WTC11 (cell line): ENCODE data around the gene NRBF2. TPM values are rescaled to one million over a fixed set of nuclear protein-coding genes. Genes with fewer than 3 reads are reported as not detected.
A peak's percentile ranks its signal among the peaks of the same experiment; 100 is the strongest.

ENCODE experiments used
- ATAC-seq: fragments of 200-7000 bp; cut with Tn5 transposase; 2 replicates; pipeline ENCODE4 v1.10.0; 2021; ENCODE audit warnings: mild to moderate bottlenecking, moderate library complexity
- CTCF ChIA-PET: fragments of 300-600 bp; sonication (Branson Sonifier 250); formaldehyde crosslinking; loops from one replicate; lab custom pipeline; 2021; ENCODE audit warnings: antibody characterized with exemption; lab: Charles Lee
- POLR2A ChIA-PET: fragments of 350-600 bp; sonication (Branson Sonifier 250); formaldehyde crosslinking; loops from one replicate; lab custom pipeline; 2021; ENCODE audit warnings: antibody characterized with exemption; lab: Charles Lee
- DNase-seq: peaks from one replicate; pipeline ENCODE4 v3.0.0; 2021; ENCODE audit warnings: low spot score
- H3K27ac Mint-ChIP-seq: 2 replicates; pipeline ENCODE4 v1.8.0; 2021; ENCODE audit warnings: mixed read lengths
- H3K27me3 Mint-ChIP-seq: 2 replicates; pipeline ENCODE4 v1.8.0; 2021; ENCODE audit warnings: low read depth, mild to moderate bottlenecking, moderate library complexity, mixed read lengths
- H3K36me3 Mint-ChIP-seq: 2 replicates; pipeline ENCODE4 v1.8.0; 2021; ENCODE audit warnings: mixed read lengths
- H3K4me1 Mint-ChIP-seq: 2 replicates; pipeline ENCODE4 v1.8.0; 2022; ENCODE audit warnings: mixed read lengths
- H3K4me3 Mint-ChIP-seq: 2 replicates; pipeline ENCODE4 v1.8.0; 2021; ENCODE audit warnings: mild to moderate bottlenecking, moderate library complexity, mixed read lengths
- H3K9me3 Mint-ChIP-seq: 2 replicates; pipeline ENCODE4 v1.8.0; 2021; ENCODE audit warnings: mixed read lengths
- AR ChIP-seq: fragments of 250-450 bp; sonication (Bioruptor Pico); IDR thresholded peaks from 2 replicates; pipeline ENCODE4 v1.9.0; 2021; ENCODE audit warnings: mild to moderate bottlenecking
- ATF1 ChIP-seq: sonication (generic); formaldehyde crosslinking; IDR thresholded peaks from 2 replicates; pipeline ENCODE4 v1.8.1; 2023; ENCODE audit warnings: mild to moderate bottlenecking, moderate library complexity, missing genetic modification reagents
- E2F5 ChIP-seq: sonication (generic); formaldehyde crosslinking; IDR thresholded peaks from 2 replicates; pipeline ENCODE4 v1.8.1; 2022; ENCODE audit warnings: mild to moderate bottlenecking, moderate library complexity, missing genetic modification reagents
- ERG ChIP-seq: fragments of 250-450 bp; sonication (Bioruptor Pico); IDR thresholded peaks from 2 replicates; pipeline ENCODE4 v1.8.0; 2021; ENCODE audit warnings: mild to moderate bottlenecking
- FOXP1 ChIP-seq: sonication (generic); formaldehyde crosslinking; IDR thresholded peaks from 2 replicates; pipeline ENCODE4 v1.8.0; 2022; ENCODE audit warnings: missing genetic modification reagents, mild to moderate bottlenecking, moderate library complexity, borderline replicate concordance
- JUN ChIP-seq: sonication (generic); formaldehyde crosslinking; IDR thresholded peaks from 2 replicates; pipeline ENCODE4 v1.8.0; 2023; ENCODE audit warnings: mild to moderate bottlenecking, missing genetic modification reagents
- MAX ChIP-seq: sonication (generic); formaldehyde crosslinking; IDR thresholded peaks from 2 replicates; pipeline ENCODE4 v1.8.0; 2022; ENCODE audit warnings: mild to moderate bottlenecking, missing genetic modification reagents
- NR3C1 ChIP-seq: sonication (generic); formaldehyde crosslinking; conservative IDR thresholded peaks from 2 replicates; pipeline ENCODE4 v1.8.1; 2023; ENCODE audit warnings: low read depth, mild to moderate bottlenecking, missing genetic modification reagents
- SMAD4 ChIP-seq: sonication (generic); formaldehyde crosslinking; IDR thresholded peaks from 2 replicates; pipeline ENCODE4 v1.8.0; 2022; ENCODE audit warnings: mild to moderate bottlenecking, missing genetic modification reagents
- ZBTB21 ChIP-seq: sonication (generic); formaldehyde crosslinking; IDR thresholded peaks from 2 replicates; pipeline ENCODE4 v1.8.1; 2023; ENCODE audit warnings: mild to moderate bottlenecking, missing genetic modification reagents, borderline replicate concordance
- ZNF219 ChIP-seq: sonication (generic); formaldehyde crosslinking; IDR thresholded peaks from 2 replicates; pipeline ENCODE4 v1.8.0; 2023; ENCODE audit warnings: missing genetic modification reagents, mild to moderate bottlenecking, borderline replicate concordance
- ZNF532 ChIP-seq: fragments of 250-450 bp; sonication (Bioruptor Pico); IDR thresholded peaks from 2 replicates; pipeline ENCODE4 v1.9.0; 2021; ENCODE audit warnings: mild to moderate bottlenecking, borderline replicate concordance
- total RNA-seq: library from RNA; stranded (reverse); gene quantifications from 3 replicates; pipeline ENCODE4 v1.2.3, GENCODE V29; 2021
- TF ChIP-seq, protein P1 (sequence below): fragments of 200-600 bp; IDR thresholded peaks from 2 replicates; pipeline ENCODE4 v1.8.0; 2022; ENCODE audit warnings: antibody characterized with exemption
- TF ChIP-seq, protein P2 (sequence below): fragments of 250-450 bp; sonication (Bioruptor Pico); IDR thresholded peaks from 2 replicates; pipeline ENCODE4 v2.1.2; 2022; ENCODE audit warnings: mild to moderate bottlenecking, moderate library complexity
- TF ChIP-seq, protein P3 (sequence below): sonication (generic); formaldehyde crosslinking; IDR thresholded peaks from 2 replicates; pipeline ENCODE4 v1.8.0; 2023; ENCODE audit warnings: mild to moderate bottlenecking, missing genetic modification reagents

Gene NRBF2
- total RNA-seq, 1 experiment from 2014 or later, result 25.9 TPM

DNA sequence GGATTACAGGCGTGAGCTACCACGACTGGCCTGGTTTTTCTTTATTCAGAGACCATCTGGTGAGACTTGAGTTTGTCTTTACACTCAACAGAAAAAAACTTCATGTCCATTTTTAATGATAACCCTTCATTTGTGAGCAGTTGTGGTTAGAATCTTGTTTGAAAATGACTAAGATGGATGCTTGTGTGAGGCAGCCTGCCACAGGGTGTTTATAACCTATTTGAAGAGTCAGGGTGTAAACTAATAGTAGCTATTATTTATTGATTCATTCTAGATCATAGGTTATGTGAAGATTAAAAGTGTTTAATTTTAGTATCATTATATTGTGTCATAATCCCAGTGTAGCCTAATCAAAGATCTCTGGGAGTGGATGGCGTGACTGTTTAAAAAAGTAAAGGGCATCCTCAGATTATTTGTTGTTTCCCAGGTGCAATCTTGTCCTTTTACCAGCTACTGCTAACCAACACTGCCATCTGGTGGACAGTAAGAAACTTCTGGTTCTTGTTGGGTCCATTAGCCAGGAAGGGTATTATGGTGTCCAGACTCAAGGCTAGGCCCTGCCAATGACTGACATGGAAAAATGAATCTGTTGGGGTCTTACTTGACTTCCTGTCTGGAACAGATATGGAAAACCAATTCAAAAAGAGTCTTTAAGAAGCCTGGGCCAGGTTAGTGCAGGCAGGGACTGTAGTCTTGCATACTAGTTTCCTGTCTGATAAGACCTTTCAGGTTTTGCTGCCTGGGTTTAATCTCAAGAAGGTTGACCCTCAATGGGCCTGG, 24.9 kb downstream of the NRBF2 start:
- Mint-ChIP-seq H3K27ac (no peak overlapping the region; the same call in 1 of the 2 replicates), H3K9me3 (no peaks in the 10 kb centered on the region), H3K4me1 (0 out of 2 replicates have a peak, but pooled peaks cover 4% of the 10 kb centered on the region), H3K4me3 (no peak overlapping the region), H3K36me3 (peaks cover 19% of the 10 kb centered on the region), H3K27me3 (no peaks in the 10 kb centered on the region)
- DNase-seq (peak; percentile 25), ATAC-seq (peak; percentile 65)
- ChIA-PET CTCF (interaction anchor here (0.5 to 2.4 kb wide), 11 partner anchors 9 to 1357 kb away, joined by 3 to 15 read pairs (median 4); partner anchors contain the start of genes EGR2 and NRBF2), POLR2A (interaction anchor here (0.5 to 0.8 kb wide), 7 partner anchors 16 to 596 kb away, joined by 3 to 7 read pairs (median 5); partner anchors contain the start of gene ADO)
- no peak for TF ChIP-seq ZBTB21 (CRISPR knock-in tag)
- TF ChIP-seq SMAD4, result no peak
- TF ChIP-seq, protein P1, sequence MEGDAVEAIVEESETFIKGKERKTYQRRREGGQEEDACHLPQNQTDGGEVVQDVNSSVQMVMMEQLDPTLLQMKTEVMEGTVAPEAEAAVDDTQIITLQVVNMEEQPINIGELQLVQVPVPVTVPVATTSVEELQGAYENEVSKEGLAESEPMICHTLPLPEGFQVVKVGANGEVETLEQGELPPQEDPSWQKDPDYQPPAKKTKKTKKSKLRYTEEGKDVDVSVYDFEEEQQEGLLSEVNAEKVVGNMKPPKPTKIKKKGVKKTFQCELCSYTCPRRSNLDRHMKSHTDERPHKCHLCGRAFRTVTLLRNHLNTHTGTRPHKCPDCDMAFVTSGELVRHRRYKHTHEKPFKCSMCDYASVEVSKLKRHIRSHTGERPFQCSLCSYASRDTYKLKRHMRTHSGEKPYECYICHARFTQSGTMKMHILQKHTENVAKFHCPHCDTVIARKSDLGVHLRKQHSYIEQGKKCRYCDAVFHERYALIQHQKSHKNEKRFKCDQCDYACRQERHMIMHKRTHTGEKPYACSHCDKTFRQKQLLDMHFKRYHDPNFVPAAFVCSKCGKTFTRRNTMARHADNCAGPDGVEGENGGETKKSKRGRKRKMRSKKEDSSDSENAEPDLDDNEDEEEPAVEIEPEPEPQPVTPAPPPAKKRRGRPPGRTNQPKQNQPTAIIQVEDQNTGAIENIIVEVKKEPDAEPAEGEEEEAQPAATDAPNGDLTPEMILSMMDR, result peak; percentile 51; the same call in 1 of the 2 replicates
- no peak for TF ChIP-seq ATF1 (CRISPR knock-in tag)

- POLR2A ChIA-PET, result interaction anchor here (1.1 kb wide), 1 partner anchor 469 kb away, joined by 3 read pairs; no protein-coding TSS in a partner anchor
- H3K4me3 Mint-ChIP-seq, result no peak overlapping the region
- no peaks in the 10 kb centered on the region for H3K27me3 Mint-ChIP-seq
- 0 out of 2 replicates have a peak, but pooled peaks cover 4% of the 10 kb centered on the region for H3K4me1 Mint-ChIP-seq
- H3K27ac Mint-ChIP-seq, result 0 out of 2 replicates have a peak overlapping the region, but pooled peaks have one; percentile 0
- DNase-seq (no peak), ATAC-seq (no peak)
- peaks cover 19% of the 10 kb centered on the region for H3K36me3 Mint-ChIP-seq
- no peaks in the 10 kb centered on the region for H3K9me3 Mint-ChIP-seq
- CTCF ChIA-PET, result interaction anchor here (1.3 to 2.3 kb wide), 2 partner anchors 472 to 559 kb away, joined by 3 to 5 read pairs; no protein-coding TSS in a partner anchor
- TF ChIP-seq MAX (CRISPR knock-in tag) (no peak), NR3C1 (no peak), AR (CRISPR knock-in tag) (peak; percentile 48), JUN (CRISPR knock-in tag) (no peak), ERG (no peak), E2F5 (CRISPR knock-in tag) (no peak), ZNF219 (CRISPR knock-in tag) (no peak), ZNF532 (peak; percentile 40; the same call in 1 of the 2 replicates), FOXP1 (no peak)
- TF ChIP-seq, protein P2, sequence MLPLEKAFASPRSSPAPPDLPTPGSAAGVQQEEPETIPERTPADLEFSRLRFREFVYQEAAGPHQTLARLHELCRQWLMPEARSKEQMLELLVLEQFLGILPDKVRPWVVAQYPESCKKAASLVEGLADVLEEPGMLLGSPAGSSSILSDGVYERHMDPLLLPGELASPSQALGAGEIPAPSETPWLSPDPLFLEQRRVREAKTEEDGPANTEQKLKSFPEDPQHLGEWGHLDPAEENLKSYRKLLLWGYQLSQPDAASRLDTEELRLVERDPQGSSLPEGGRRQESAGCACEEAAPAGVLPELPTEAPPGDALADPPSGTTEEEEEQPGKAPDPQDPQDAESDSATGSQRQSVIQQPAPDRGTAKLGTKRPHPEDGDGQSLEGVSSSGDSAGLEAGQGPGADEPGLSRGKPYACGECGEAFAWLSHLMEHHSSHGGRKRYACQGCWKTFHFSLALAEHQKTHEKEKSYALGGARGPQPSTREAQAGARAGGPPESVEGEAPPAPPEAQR (CRISPR knock-in tag), result no peak
- TF ChIP-seq, protein P3, sequence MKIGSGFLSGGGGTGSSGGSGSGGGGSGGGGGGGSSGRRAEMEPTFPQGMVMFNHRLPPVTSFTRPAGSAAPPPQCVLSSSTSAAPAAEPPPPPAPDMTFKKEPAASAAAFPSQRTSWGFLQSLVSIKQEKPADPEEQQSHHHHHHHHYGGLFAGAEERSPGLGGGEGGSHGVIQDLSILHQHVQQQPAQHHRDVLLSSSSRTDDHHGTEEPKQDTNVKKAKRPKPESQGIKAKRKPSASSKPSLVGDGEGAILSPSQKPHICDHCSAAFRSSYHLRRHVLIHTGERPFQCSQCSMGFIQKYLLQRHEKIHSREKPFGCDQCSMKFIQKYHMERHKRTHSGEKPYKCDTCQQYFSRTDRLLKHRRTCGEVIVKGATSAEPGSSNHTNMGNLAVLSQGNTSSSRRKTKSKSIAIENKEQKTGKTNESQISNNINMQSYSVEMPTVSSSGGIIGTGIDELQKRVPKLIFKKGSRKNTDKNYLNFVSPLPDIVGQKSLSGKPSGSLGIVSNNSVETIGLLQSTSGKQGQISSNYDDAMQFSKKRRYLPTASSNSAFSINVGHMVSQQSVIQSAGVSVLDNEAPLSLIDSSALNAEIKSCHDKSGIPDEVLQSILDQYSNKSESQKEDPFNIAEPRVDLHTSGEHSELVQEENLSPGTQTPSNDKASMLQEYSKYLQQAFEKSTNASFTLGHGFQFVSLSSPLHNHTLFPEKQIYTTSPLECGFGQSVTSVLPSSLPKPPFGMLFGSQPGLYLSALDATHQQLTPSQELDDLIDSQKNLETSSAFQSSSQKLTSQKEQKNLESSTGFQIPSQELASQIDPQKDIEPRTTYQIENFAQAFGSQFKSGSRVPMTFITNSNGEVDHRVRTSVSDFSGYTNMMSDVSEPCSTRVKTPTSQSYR (CRISPR knock-in tag), result no peak
Observed at GRCh38 chr10:63161592-63161991, 28.5 kb downstream of the NRBF2 start.
